ENCODE results near the gene CACNA1H. TPM values are rescaled to one million over a fixed set of nuclear protein-coding genes. Genes with fewer than 3 reads are reported as not detected.

The CACNA1H gene
- total and polyA plus RNA-seq, 2 experiments from 2014 or later: 9.1 TPM

DNA sequence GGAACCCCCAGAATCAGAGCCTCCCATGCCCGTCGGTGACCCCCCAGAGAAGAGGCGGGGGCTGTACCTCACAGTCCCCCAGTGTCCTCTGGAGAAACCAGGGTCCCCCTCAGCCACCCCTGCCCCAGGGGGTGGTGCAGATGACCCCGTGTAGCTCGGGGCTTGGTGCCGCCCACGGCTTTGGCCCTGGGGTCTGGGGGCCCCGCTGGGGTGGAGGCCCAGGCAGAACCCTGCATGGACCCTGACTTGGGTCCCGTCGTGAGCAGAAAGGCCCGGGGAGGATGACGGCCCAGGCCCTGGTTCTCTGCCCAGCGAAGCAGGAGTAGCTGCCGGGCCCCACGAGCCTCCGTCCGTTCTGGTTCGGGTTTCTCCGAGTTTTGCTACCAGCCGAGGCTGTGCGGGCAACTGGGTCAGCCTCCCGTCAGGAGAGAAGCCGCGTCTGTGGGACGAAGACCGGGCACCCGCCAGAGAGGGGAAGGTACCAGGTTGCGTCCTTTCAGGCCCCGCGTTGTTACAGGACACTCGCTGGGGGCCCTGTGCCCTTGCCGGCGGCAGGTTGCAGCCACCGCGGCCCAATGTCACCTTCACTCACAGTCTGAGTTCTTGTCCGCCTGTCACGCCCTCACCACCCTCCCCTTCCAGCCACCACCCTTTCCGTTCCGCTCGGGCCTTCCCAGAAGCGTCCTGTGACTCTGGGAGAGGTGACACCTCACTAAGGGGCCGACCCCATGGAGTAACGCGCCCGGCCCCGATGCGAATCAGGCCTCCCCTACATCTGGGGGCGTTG, 68.1 kb downstream of the CACNA1H start:
- Histone ChIP-seq H3K9me2 (replicated peaks; ENCODE audit: insufficient read depth) (no peaks in the 10 kb centered on the region), H2AFZ (no peak overlapping the region), H3K4me3 (no peak overlapping the region), H3K9me3 (ENCODE audit: low read depth) (no peaks in the 10 kb centered on the region), H3K79me2 (no peaks in the 10 kb centered on the region), H3K4me1 (ENCODE audit: insufficient read depth) (peaks cover 3% of the 10 kb centered on the region), H3K4me2 (no peak overlapping the region), H3K27me3 (no peaks in the 10 kb centered on the region), H3K36me3 (replicated peaks; ENCODE audit: insufficient read depth, low read depth) (no peaks in the 10 kb centered on the region), H4K20me1 (ENCODE audit: insufficient read depth, poor library complexity, severe bottlenecking) (no peaks in the 10 kb centered on the region), H3K27ac (no peak overlapping the region)
- TF ChIP-seq EZH2phosphoT487 (IDR thresholded peaks at IDR 0.05; ENCODE audit: low read depth, severe bottlenecking, unreplicated experiment) (no peak), EZH2 (IDR thresholded peaks at IDR 0.05; ENCODE audit: borderline replicate concordance) (no peak)
- TF ChIP-seq, protein P1, sequence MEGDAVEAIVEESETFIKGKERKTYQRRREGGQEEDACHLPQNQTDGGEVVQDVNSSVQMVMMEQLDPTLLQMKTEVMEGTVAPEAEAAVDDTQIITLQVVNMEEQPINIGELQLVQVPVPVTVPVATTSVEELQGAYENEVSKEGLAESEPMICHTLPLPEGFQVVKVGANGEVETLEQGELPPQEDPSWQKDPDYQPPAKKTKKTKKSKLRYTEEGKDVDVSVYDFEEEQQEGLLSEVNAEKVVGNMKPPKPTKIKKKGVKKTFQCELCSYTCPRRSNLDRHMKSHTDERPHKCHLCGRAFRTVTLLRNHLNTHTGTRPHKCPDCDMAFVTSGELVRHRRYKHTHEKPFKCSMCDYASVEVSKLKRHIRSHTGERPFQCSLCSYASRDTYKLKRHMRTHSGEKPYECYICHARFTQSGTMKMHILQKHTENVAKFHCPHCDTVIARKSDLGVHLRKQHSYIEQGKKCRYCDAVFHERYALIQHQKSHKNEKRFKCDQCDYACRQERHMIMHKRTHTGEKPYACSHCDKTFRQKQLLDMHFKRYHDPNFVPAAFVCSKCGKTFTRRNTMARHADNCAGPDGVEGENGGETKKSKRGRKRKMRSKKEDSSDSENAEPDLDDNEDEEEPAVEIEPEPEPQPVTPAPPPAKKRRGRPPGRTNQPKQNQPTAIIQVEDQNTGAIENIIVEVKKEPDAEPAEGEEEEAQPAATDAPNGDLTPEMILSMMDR (IDR thresholded peaks at IDR 0.05; ENCODE audit: poor library complexity): no peak
- WGBS (ENCODE audit: low lambda C conversion rate, missing lambda C conversion rate): 91% methylated on average over 46 of the region's 48 CpGs
- DNase-seq (ENCODE audit: low spot score): no peak

DNA sequence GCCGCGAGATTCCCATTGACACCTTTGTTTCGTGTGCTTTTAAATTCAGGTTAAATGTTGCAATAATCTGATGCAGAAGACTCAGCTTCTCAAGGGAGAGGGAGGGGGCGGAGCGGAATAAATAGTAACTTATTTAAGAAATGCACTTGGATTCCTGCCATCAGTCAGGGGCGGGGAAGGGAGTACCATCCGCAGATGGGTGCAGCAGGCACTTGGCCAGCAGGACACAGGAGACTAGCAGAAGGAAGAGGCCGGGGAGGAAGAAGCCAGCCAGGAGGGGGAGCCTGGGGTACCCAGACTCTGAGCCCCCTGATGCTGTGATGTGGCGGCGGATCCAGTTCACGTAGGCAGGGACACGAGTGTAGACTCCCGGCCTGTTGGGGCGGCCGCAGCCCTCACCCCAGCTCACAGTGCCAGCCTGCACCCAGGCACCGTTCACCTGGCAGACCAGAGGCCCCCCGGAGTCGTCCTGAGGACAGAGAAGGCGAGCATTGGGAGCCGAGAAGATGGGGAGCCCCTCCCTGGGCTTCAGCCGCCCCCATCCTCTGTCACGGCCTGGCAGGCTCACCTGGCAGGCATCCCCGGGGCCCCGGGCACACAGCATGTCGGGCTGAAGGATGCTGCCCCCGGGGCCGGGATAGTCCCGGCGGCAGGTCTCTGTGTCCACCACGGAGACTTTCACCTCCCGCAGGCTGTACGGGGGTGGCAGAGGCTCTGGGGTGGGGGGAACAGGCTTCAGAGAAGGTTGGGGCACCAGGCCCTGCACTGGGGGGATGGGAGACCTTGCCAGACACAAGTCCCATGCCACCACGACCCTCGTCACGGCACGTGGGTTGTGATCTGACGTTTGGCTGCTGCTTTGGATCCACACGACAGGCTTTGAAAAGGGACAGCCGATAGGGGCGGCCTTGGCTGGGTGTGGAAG, 69.0 kb downstream of the CACNA1H start:
- H3K27me3 ChIP-seq: no peaks in the 10 kb centered on the region
- DNase-seq (ENCODE audit: low spot score): no peak
- 90% methylated on average over 40 of the region's 40 CpGs for WGBS (ENCODE audit: low lambda C conversion rate, missing lambda C conversion rate)
- no peaks in the 10 kb centered on the region for H3K36me3 ChIP-seq (replicated peaks; ENCODE audit: insufficient read depth, low read depth)
- H3K27ac ChIP-seq: no peak overlapping the region
- TF ChIP-seq EZH2phosphoT487 (IDR thresholded peaks at IDR 0.05; ENCODE audit: low read depth, severe bottlenecking, unreplicated experiment) (no peak), EZH2 (IDR thresholded peaks at IDR 0.05; ENCODE audit: borderline replicate concordance) (no peak)
- TF ChIP-seq, protein P1 (IDR thresholded peaks at IDR 0.05; ENCODE audit: poor library complexity): no peak
- H3K4me1 ChIP-seq (ENCODE audit: insufficient read depth): peaks cover 3% of the 10 kb centered on the region
- H3K4me2 ChIP-seq: no peak overlapping the region
- no peaks in the 10 kb centered on the region for H3K9me3 ChIP-seq (ENCODE audit: low read depth)
- no peak overlapping the region for H2AFZ ChIP-seq
- H3K79me2 ChIP-seq: no peaks in the 10 kb centered on the region
- no peaks in the 10 kb centered on the region for H3K9me2 ChIP-seq (replicated peaks; ENCODE audit: insufficient read depth)
- H3K4me3 ChIP-seq: no peak overlapping the region
- H4K20me1 ChIP-seq (ENCODE audit: insufficient read depth, poor library complexity, severe bottlenecking): no peaks in the 10 kb centered on the region

DNA sequence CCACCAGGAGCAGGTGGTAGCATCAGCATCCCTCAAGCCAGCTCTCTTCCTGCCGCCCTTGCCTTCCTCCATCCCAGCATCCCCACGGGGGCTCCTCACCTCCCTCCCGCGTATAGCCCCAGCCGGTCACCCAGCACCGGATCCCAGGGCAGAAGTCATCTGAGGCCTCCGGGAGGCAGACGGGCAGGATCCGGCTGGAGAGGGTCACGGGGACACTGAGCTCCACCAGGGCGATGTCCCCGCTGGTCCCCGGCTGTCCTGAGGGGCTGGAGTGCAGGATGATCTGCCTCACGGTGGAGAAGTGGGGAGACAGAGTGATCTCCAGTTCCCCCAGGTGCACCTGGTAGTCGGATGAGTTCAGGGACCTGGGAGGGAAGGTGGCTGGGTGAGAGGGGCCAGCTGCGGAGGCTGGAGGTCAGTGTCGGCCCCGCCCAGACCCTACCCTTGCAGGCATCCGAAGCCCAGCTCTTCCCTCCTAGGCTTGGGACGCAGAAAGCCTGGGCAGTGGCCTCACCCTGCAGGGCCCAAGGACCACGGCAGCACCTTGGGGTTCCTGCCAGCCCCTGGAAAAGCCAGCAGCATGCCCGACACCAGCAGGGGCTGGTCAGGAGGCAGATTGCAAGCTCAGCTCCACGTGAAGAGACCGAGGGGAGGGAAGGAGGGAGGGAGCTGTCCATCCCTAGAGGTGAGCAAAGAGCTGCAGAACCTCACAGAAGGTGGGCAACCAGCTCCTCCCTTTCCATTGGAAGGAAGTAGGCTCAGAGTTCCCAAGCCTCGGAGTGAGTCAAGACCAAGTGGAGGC, 69.8 kb downstream of the CACNA1H start:
- Histone ChIP-seq H3K79me2 (no peaks in the 10 kb centered on the region), H3K27ac (no peak overlapping the region), H4K20me1 (ENCODE audit: insufficient read depth, poor library complexity, severe bottlenecking) (no peaks in the 10 kb centered on the region), H3K9me3 (ENCODE audit: low read depth) (no peaks in the 10 kb centered on the region), H3K27me3 (no peaks in the 10 kb centered on the region), H3K4me2 (no peak overlapping the region), H2AFZ (no peak overlapping the region), H3K9me2 (replicated peaks; ENCODE audit: insufficient read depth) (no peaks in the 10 kb centered on the region), H3K4me1 (ENCODE audit: insufficient read depth) (peaks cover 3% of the 10 kb centered on the region), H3K36me3 (replicated peaks; ENCODE audit: insufficient read depth, low read depth) (no peaks in the 10 kb centered on the region), H3K4me3 (no peak overlapping the region)
- WGBS (ENCODE audit: low lambda C conversion rate, missing lambda C conversion rate): 86% methylated on average over 25 of the region's 25 CpGs
- TF ChIP-seq EZH2phosphoT487 (IDR thresholded peaks at IDR 0.05; ENCODE audit: low read depth, severe bottlenecking, unreplicated experiment) (no peak), EZH2 (IDR thresholded peaks at IDR 0.05; ENCODE audit: borderline replicate concordance) (no peak)
- TF ChIP-seq, protein P1 (IDR thresholded peaks at IDR 0.05; ENCODE audit: poor library complexity): no peak
- no peak for DNase-seq (ENCODE audit: low spot score)
